Mesendoderm (in vitro differentiated cells): ENCODE measurements around the gene SLC25A24.
A peak's percentile ranks its signal among the peaks of the same experiment; 100 is the strongest.
"Not testable (repeated sequence)": the region's sequence is repeated elsewhere in the genome, so short reads cannot be mapped to it uniquely, and the experiment has no call there.

ENCODE experiments used
- DNase-seq: peaks from one replicate; pipeline ENCODE4 v3.0.0; 2013
- H2AK5ac ChIP-seq: 2 replicates; pipeline ENCODE4 v1.6.1; 2013; ENCODE audit warnings: low read length, inconsistent platforms
- H2BK120ac ChIP-seq: 2 replicates; pipeline ENCODE4 v1.6.1; 2013; ENCODE audit warnings: low read depth, mild to moderate bottlenecking, low read length, moderate library complexity, mixed read lengths
- H2BK15ac ChIP-seq: replicated peaks from 2 replicates; pipeline ENCODE4 v1.6.1; 2013; ENCODE audit warnings: low read depth, mild to moderate bottlenecking, moderate library complexity
- H2BK5ac ChIP-seq: 2 replicates; pipeline ENCODE4 v1.6.1; 2013; ENCODE audit warnings: low read length, inconsistent platforms
- H3K18ac ChIP-seq: 2 replicates; pipeline ENCODE4 v1.6.1; 2013; ENCODE audit warnings: mild to moderate bottlenecking, low read length, mixed read lengths
- H3K23ac ChIP-seq: one replicate; pipeline ENCODE4 v1.6.1; 2013; ENCODE audit warnings: low read length
- H3K27ac ChIP-seq: 2 replicates; pipeline ENCODE4 v1.5.1; 2013; ENCODE audit warnings: low read depth, mild to moderate bottlenecking, inconsistent platforms, low read length, moderate library complexity
- H3K27me3 ChIP-seq: 2 replicates; pipeline ENCODE4 v1.6.1; 2013; ENCODE audit warnings: low read length, control low read depth, mild to moderate bottlenecking, inconsistent platforms; ENCODE audit not compliant: insufficient read depth, poor library complexity
- H3K36me3 ChIP-seq: 2 replicates; pipeline ENCODE4 v1.6.1; 2013; ENCODE audit warnings: low read length, inconsistent platforms; ENCODE audit not compliant: control insufficient read depth, insufficient read depth
- H3K4ac ChIP-seq: one replicate; pipeline ENCODE4 v1.6.1; 2013; ENCODE audit warnings: low read depth, mild to moderate bottlenecking, low read length, moderate library complexity
- H3K4me1 ChIP-seq: 2 replicates; pipeline ENCODE4 v1.6.1; 2013; ENCODE audit warnings: low read depth, low read length, inconsistent platforms; ENCODE audit not compliant: control insufficient read depth
- H3K4me2 ChIP-seq: 2 replicates; pipeline ENCODE4 v1.6.1; 2013; ENCODE audit warnings: low read length
- H3K4me3 ChIP-seq: 2 replicates; pipeline ENCODE4 v1.5.1; 2013; ENCODE audit warnings: mild to moderate bottlenecking, low read length
- H3K56ac ChIP-seq: one replicate; pipeline ENCODE4 v1.6.1; 2013; ENCODE audit warnings: low read length
- H3K79me1 ChIP-seq: 2 replicates; pipeline ENCODE4 v1.6.1; 2013; ENCODE audit warnings: low read length, inconsistent platforms
- H3K79me2 ChIP-seq: 2 replicates; pipeline ENCODE4 v1.6.1; 2013; ENCODE audit warnings: mild to moderate bottlenecking, low read length; ENCODE audit not compliant: control insufficient read depth, insufficient read depth
- H3K9ac ChIP-seq: 2 replicates; pipeline ENCODE4 v1.6.1; 2013; ENCODE audit warnings: low read length, inconsistent platforms
- H4K5ac ChIP-seq: one replicate; pipeline ENCODE4 v1.6.1; 2013; ENCODE audit warnings: low read length
- H4K8ac ChIP-seq: one replicate; pipeline ENCODE4 v1.6.1; 2013; ENCODE audit warnings: low read depth, mild to moderate bottlenecking, control low read depth, low read length, moderate library complexity
- WGBS: extraction: QIAGEN DNeasy Blood & Tissue Kit; methylation state at CpG from one replicate; pipeline ENCODE4 v1.1.7; 2013; ENCODE audit warnings: low lambda C conversion rate, missing lambda C conversion rate; ENCODE audit not compliant: insufficient coverage; ENCODE audit errors: extremely low coverage; 5-methylcytosine and 5-hydroxymethylcytosine counted together

Gene SLC25A24

DNA sequence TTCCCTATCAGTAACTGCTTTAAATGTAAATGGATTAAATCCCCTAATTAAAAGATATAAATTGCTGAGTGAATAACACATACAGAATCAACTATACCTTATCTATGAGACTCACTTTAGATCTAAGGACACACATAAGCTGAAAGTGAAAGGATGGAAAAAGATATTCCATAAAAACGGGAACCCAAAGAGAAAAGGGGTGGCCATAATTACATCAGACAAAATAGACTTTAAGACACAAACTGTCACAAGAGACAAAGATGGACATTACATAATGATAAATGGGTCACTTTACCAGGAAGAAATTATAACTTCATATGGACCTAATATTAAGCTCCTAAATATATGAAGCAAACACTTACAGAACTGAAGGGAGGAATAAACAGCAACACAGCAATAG, 59.2 kb downstream of the SLC25A24 start:
- Histone ChIP-seq H3K18ac (no peak overlapping the region), H3K27me3 (no peaks in the 10 kb centered on the region), H3K4me1 (no peaks in the 10 kb centered on the region), H3K4me2 (no peak overlapping the region), H3K36me3 (peaks cover 6% of the 10 kb centered on the region), H4K8ac (no peak overlapping the region), H3K27ac (no peak overlapping the region), H4K5ac (no peak overlapping the region), H2BK15ac (no peak overlapping the region), H3K79me2 (no peaks in the 10 kb centered on the region), H3K9ac (no peak overlapping the region), H2BK5ac (no peak overlapping the region), H3K4me3 (no peak overlapping the region), H2BK120ac (no peak overlapping the region), H2AK5ac (no peak overlapping the region), H3K56ac (no peak overlapping the region), H3K4ac (no peak overlapping the region), H3K79me1 (no peaks in the 10 kb centered on the region), H3K23ac (no peak overlapping the region)
- DNase-seq, result peak; percentile 36
- no CpG with 5 or more reads among the region's 1 CpG for WGBS

DNA sequence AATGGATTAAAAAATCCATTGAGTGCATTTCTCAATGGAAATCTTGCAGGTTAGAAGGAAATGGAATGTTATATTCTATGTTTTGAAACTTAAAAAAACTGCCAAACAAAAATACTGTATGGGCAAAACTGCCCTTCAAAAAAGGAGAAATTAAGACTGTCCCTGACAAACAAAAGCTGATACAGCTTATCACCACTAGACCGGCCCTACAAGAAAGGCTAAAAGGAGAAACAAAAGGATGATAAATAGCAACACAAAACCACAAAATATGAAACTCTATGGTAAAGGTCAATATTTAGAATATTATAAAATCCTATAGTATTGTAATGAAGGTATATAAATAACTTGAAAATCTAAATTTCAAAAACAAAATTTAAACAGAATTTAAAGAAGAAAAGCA, 60.0 kb downstream of the SLC25A24 start:
- Histone ChIP-seq H4K8ac (no peak overlapping the region), H3K27ac (no peak overlapping the region), H3K9ac (no peak overlapping the region), H3K4me3 (no peak overlapping the region), H2BK5ac (no peak overlapping the region), H3K23ac (no peak overlapping the region), H3K56ac (no peak overlapping the region), H4K5ac (no peak overlapping the region), H3K4ac (no peak overlapping the region), H3K79me1 (no peaks in the 10 kb centered on the region), H2BK120ac (no peak overlapping the region), H3K27me3 (no peaks in the 10 kb centered on the region), H3K79me2 (no peaks in the 10 kb centered on the region), H3K4me1 (no peaks in the 10 kb centered on the region), H3K36me3 (peaks cover 6% of the 10 kb centered on the region), H2AK5ac (no peak overlapping the region), H3K4me2 (no peak overlapping the region), H2BK15ac (no peak overlapping the region), H3K18ac (no peak overlapping the region)
- WGBS, result no CpG with 5 or more reads among the region's 1 CpG
- DNase-seq, result no peak

DNA sequence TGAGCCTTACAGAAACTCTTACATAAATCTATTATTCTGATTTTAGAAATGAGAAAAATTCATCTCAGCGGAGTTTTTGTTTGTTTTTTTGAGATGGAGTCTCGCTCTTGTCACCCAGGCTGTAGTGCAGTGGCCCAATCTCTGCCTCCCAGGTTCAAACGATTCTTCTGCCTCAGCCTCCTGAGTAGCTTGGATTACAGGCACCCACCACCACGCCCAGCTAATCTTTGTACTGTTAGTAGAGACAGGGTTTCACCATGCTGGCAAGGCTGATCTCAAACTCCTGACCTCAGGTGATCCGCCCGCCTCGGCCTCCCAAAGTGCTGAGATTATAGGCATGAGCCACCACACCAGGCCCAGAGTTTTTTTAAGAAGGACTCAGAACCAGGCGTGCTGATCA, 60.6 kb downstream of the SLC25A24 start:
- not testable (repeated sequence) for H2BK120ac ChIP-seq, H3K79me1 ChIP-seq, H3K79me2 ChIP-seq, H4K8ac ChIP-seq, H3K27ac ChIP-seq, H3K4me3 ChIP-seq, H3K23ac ChIP-seq, H3K18ac ChIP-seq, H3K27me3 ChIP-seq, H3K4ac ChIP-seq, DNase-seq, H3K4me1 ChIP-seq, H2BK5ac ChIP-seq, H3K56ac ChIP-seq, H3K36me3 ChIP-seq, H4K5ac ChIP-seq, H2AK5ac ChIP-seq, H3K4me2 ChIP-seq, H3K9ac ChIP-seq, H2BK15ac ChIP-seq
- WGBS, result no CpG with 5 or more reads among the region's 8 CpGs

DNA sequence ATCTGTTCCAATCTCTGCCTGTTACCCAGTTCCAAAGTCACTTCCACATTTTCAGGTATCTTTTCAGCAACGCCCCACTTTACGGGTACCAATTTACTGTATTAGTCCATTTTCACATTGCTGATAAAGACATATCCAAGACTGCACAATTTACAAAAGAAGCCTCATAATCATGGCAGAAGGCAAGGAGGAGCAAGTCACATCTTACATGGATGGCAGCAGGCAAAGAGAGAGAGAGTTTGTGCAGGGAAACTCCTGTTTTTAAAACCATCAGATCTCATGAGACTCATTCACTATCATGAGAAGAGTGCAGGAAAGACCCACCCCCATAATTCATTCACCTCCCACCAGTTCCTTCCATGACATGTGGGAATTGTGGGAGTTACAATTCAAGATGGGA, 67.0 kb downstream of the SLC25A24 start:
- not testable (repeated sequence) for H2BK120ac ChIP-seq, H4K8ac ChIP-seq, H3K4me1 ChIP-seq, H3K56ac ChIP-seq, H3K23ac ChIP-seq, H3K4me2 ChIP-seq, H3K27ac ChIP-seq, H3K4ac ChIP-seq, H3K27me3 ChIP-seq, H3K79me2 ChIP-seq, H2BK15ac ChIP-seq, H2AK5ac ChIP-seq, H3K79me1 ChIP-seq, H2BK5ac ChIP-seq, H3K36me3 ChIP-seq, DNase-seq, H4K5ac ChIP-seq, H3K9ac ChIP-seq, H3K4me3 ChIP-seq, H3K18ac ChIP-seq
- no CpG with 5 or more reads among the region's 2 CpGs for WGBS

DNA sequence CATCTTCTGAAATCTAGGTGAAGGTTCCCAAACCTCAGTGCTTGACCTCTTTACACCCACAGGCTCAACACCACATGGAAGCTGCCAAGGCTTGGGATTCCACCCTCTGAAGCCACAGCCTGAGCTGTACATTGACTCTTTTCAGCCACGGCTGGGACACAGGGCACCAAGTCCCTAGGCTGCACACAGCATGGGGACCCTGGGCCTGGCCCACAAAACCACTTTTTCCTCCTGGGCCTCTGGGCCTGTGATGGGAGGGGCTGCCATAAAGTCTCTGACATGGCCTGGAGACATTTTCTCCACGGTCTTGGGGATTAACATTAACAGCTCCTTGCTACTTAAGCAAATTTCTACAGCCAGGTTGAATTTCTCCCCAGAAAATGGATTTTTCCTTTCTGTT, 67.8 kb downstream of the SLC25A24 start:
- not testable (repeated sequence) for H2AK5ac ChIP-seq, H3K4ac ChIP-seq, H3K27ac ChIP-seq, H3K18ac ChIP-seq, H2BK120ac ChIP-seq, H2BK15ac ChIP-seq, H3K23ac ChIP-seq, H3K79me1 ChIP-seq, H2BK5ac ChIP-seq, H3K4me3 ChIP-seq, H4K8ac ChIP-seq, H3K36me3 ChIP-seq, H3K79me2 ChIP-seq, DNase-seq, H3K27me3 ChIP-seq, H3K4me1 ChIP-seq, H3K9ac ChIP-seq, H3K4me2 ChIP-seq, H3K56ac ChIP-seq, H4K5ac ChIP-seq
- no CpG with 5 or more reads among the region's 2 CpGs for WGBS

DNA sequence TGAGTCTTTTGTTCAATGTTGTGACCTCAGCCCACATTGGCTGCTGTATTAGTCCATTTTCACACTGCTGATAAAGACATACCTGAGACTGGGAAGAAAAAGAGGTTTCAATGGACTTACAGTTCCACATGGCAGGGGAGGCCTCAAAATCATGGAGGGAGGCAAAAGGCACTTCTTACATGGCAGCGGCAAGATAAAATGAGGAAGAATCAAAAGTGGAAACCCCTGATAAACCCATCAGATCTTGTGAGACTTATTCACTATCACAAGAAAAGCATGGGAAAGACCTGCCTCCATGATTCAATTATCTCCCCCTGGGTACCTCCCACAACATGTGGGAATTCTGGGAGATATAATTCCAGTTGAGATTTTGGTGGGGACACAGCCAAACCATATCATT, 68.9 kb downstream of the SLC25A24 start:
- not testable (repeated sequence) for H4K5ac ChIP-seq, H4K8ac ChIP-seq, H2BK15ac ChIP-seq, H3K27me3 ChIP-seq, DNase-seq, H2BK120ac ChIP-seq, H3K4ac ChIP-seq, H3K4me1 ChIP-seq, H3K18ac ChIP-seq, H3K27ac ChIP-seq, H3K4me3 ChIP-seq, H3K4me2 ChIP-seq, H3K79me1 ChIP-seq, H3K9ac ChIP-seq, H2BK5ac ChIP-seq, H3K23ac ChIP-seq, H2AK5ac ChIP-seq, H3K79me2 ChIP-seq, H3K36me3 ChIP-seq, H3K56ac ChIP-seq
- no CpG with 5 or more reads among the region's 1 CpG for WGBS
